ENCODE measurements around the gene PRUNE2. TPM values are rescaled to one million over a fixed set of nuclear protein-coding genes. Genes with fewer than 3 reads are reported as not detected.
"Not testable (repeated sequence)": the region's sequence is repeated elsewhere in the genome, so short reads cannot be mapped to it uniquely, and the experiment has no call there.

Gene PRUNE2
- total and polyA plus RNA-seq, 9 of the 15 experiments (the other 6 are each of a cell fraction or from before 2014, with no cell fraction given), result 0.05 to 0.45 (median 0.18) TPM; not detected in 1

- H3K9ac ChIP-seq (ENCODE audit: insufficient read depth in 1 of 2, low read depth in 2 of 2, low read length in 2 of 2); H3K36me3 ChIP-seq (ENCODE audit: control insufficient read depth, insufficient read depth, low read length); H3K9me3 ChIP-seq (replicated peaks; ENCODE audit: control insufficient read depth, insufficient read depth, low read depth, low read length); H3K4me2 ChIP-seq (ENCODE audit: insufficient read depth, low read length); in situ Hi-C loops (cut with MboI); H3K27me3 ChIP-seq (ENCODE audit: control insufficient read depth in 2 of 2, insufficient read depth in 2 of 2, low read length in 2 of 2); H3K4me3 ChIP-seq; H4K20me1 ChIP-seq (replicated peaks; ENCODE audit: control insufficient read depth, insufficient read depth, low read length); H3K79me2 ChIP-seq (ENCODE audit: control insufficient read depth, insufficient read depth, low read length); H2AFZ ChIP-seq (ENCODE audit: low read depth, low read length); DNase-seq (ENCODE audit: extremely low read depth in 1 of 4, low spot score in 3 of 4); FAIRE-seq; H3K4me1 ChIP-seq (replicated peaks in 1 of 2; ENCODE audit: control insufficient read depth in 2 of 2, insufficient read depth in 2 of 2, low read length in 2 of 2); H3K9me1 ChIP-seq (ENCODE audit: control insufficient read depth, insufficient read depth, low read length); BruUV-seq (replicated peaks); H3K27ac ChIP-seq (ENCODE audit: extremely low read depth, low read depth, low read length); ATAC-seq; POLR2A ChIA-PET; CTCF ChIA-PET (ENCODE audit: low intra/inter-chr PET ratio); intact Hi-C loops (cut with micrococcal nuclease): not testable (repeated sequence)
- 0% methylated on average over 4 of the region's 4 CpGs for WGBS (ENCODE audit: insufficient coverage, low coverage, missing lambda C conversion rate)
Measured at GRCh38 chr9:76742890-76743289, 163.0 kb downstream of the PRUNE2 start.

- ChIA-PET POLR2A (no interaction called here), CTCF (ENCODE audit: low intra/inter-chr PET ratio) (no interaction called here)
- 0% methylated on average over 5 of the region's 5 CpGs for WGBS (ENCODE audit: insufficient coverage, low coverage, missing lambda C conversion rate)
- H3K36me3 ChIP-seq (ENCODE audit: control insufficient read depth, insufficient read depth, low read length), result no peaks in the 10 kb centered on the region
- intact Hi-C loops (cut with micrococcal nuclease), result no loop called here
- in situ Hi-C loops (cut with MboI), result no loop called here
- H3K4me3 ChIP-seq, result no peak overlapping the region
- no peaks in the 10 kb centered on the region for H4K20me1 ChIP-seq (replicated peaks; ENCODE audit: control insufficient read depth, insufficient read depth, low read length)
- FAIRE-seq, result no peak
- H3K9ac ChIP-seq (ENCODE audit: insufficient read depth in 1 of 2, low read depth in 2 of 2, low read length in 2 of 2), result no peak overlapping the region
- no TSS peak for BruUV-seq (replicated peaks)
- no peak for ATAC-seq
- no peak overlapping the region for H3K27ac ChIP-seq (ENCODE audit: extremely low read depth, low read depth, low read length)
- H3K9me3 ChIP-seq (replicated peaks; ENCODE audit: control insufficient read depth, insufficient read depth, low read depth, low read length), result no peaks in the 10 kb centered on the region
- no peak overlapping the region for H2AFZ ChIP-seq (ENCODE audit: low read depth, low read length)
- no peaks in the 10 kb centered on the region for H3K79me2 ChIP-seq (ENCODE audit: control insufficient read depth, insufficient read depth, low read length)
- H3K4me1 ChIP-seq (replicated peaks in 1 of 2; ENCODE audit: control insufficient read depth in 2 of 2, insufficient read depth in 2 of 2, low read length in 2 of 2), result no peaks in the 10 kb centered on the region
- no peak overlapping the region for H3K4me2 ChIP-seq (ENCODE audit: insufficient read depth, low read length)
- no peaks in the 10 kb centered on the region for H3K27me3 ChIP-seq (ENCODE audit: control insufficient read depth in 2 of 2, insufficient read depth in 2 of 2, low read length in 2 of 2)
- H3K9me1 ChIP-seq (ENCODE audit: control insufficient read depth, insufficient read depth, low read length), result no peaks in the 10 kb centered on the region
- DNase-seq (ENCODE audit: extremely low read depth in 1 of 4, low spot score in 3 of 4), result no peak
- no peak for TF ChIP-seq SOX6 (IDR thresholded peaks at IDR 0.05)
- no peak for TF ChIP-seq CBX1 (IDR thresholded peaks at IDR 0.05; ENCODE audit: low read depth)
- TF ChIP-seq NFATC3 (IDR thresholded peaks at IDR 0.05), result no peak
- no peak for TF ChIP-seq U2AF1 (optimal IDR thresholded peaks at IDR 0.05; ENCODE audit: low read depth, low read length)
- TF ChIP-seq, protein P1, sequence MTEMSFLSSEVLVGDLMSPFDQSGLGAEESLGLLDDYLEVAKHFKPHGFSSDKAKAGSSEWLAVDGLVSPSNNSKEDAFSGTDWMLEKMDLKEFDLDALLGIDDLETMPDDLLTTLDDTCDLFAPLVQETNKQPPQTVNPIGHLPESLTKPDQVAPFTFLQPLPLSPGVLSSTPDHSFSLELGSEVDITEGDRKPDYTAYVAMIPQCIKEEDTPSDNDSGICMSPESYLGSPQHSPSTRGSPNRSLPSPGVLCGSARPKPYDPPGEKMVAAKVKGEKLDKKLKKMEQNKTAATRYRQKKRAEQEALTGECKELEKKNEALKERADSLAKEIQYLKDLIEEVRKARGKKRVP (CRISPR knock-in tag; IDR thresholded peaks at IDR 0.05), result no peak
- TF ChIP-seq, protein P2, sequence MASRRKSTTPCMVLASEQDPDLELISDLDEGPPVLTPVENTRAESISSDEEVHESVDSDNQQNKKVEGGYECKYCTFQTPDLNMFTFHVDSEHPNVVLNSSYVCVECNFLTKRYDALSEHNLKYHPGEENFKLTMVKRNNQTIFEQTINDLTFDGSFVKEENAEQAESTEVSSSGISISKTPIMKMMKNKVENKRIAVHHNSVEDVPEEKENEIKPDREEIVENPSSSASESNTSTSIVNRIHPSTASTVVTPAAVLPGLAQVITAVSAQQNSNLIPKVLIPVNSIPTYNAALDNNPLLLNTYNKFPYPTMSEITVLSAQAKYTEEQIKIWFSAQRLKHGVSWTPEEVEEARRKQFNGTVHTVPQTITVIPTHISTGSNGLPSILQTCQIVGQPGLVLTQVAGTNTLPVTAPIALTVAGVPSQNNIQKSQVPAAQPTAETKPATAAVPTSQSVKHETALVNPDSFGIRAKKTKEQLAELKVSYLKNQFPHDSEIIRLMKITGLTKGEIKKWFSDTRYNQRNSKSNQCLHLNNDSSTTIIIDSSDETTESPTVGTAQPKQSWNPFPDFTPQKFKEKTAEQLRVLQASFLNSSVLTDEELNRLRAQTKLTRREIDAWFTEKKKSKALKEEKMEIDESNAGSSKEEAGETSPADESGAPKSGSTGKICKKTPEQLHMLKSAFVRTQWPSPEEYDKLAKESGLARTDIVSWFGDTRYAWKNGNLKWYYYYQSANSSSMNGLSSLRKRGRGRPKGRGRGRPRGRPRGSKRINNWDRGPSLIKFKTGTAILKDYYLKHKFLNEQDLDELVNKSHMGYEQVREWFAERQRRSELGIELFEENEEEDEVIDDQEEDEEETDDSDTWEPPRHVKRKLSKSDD (conservative IDR thresholded peaks at IDR 0.05; ENCODE audit: low read length), result no peak
- TF ChIP-seq SRSF9 (IDR thresholded peaks at IDR 0.05; ENCODE audit: borderline replicate concordance, low read depth, low read length), result no peak
- no peak for TF ChIP-seq THRAP3 (IDR thresholded peaks at IDR 0.05; ENCODE audit: borderline replicate concordance)
- TF ChIP-seq ZKSCAN8 (CRISPR knock-in tag; IDR thresholded peaks at IDR 0.05), result no peak
- TF ChIP-seq MYNN (IDR thresholded peaks at IDR 0.05), result no peak
- no peak for TF ChIP-seq MYNN (CRISPR knock-in tag; IDR thresholded peaks at IDR 0.05)
- no peak for TF ChIP-seq GATAD2B (IDR thresholded peaks at IDR 0.05; ENCODE audit: borderline replicate concordance)
- TF ChIP-seq ELK3 (CRISPR knock-in tag; IDR thresholded peaks at IDR 0.05), result no peak
- no peak for TF ChIP-seq ZFP30 (CRISPR knock-in tag; IDR thresholded peaks at IDR 0.05; ENCODE audit: borderline replicate concordance)
Measured at GRCh38 chr9:76741524-76741923, 164.4 kb downstream of the PRUNE2 start.

All from K562 (cell line).